T-helper 1 cell treated with Interleukin-12 subunit alpha and Interleukin-12 subunit beta and Interleukin-4 antibody, amounts not matched to agents 30 ng/mL and 1 ng/mL, for 36 hours (primary cell): ENCODE results near the gene PPP1R7. TPM values are rescaled to one million over a fixed set of nuclear protein-coding genes. Genes with fewer than 3 reads are reported as not detected.

Experiments
- intact Hi-C: fragments of 100-400 bp; cut with micrococcal nuclease; formaldehyde crosslinking; loops from one replicate; pipeline ENCODE4 v1.15.1; 2024
- total RNA-seq: library from RNA; stranded (reverse); gene quantifications from 2 replicates; pipeline ENCODE4 v1.2.3, GENCODE V29; 2022

PPP1R7 gene
- total RNA-seq, 1 donor from 2014 or later = 116 TPM

DNA sequence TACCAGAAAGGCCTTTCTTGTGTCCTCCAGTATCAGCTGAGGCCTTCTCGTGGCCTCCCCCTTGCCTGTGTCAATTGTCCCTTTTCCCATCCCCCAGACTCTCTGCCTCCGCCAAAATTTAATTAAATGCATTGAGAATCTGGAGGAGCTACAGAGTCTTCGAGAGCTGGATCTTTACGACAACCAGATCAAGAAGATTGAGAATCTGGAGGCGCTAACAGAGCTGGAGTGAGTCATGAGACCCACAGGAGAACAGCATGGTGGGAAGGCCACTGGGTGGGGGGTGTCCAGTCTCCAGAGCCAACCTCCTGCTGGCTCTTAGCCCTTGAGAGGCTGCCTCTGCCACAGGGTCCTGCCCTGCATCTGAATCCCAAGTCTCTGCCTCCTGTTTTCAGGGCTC is 8.8 kb downstream of the PPP1R7 start:
- intact Hi-C loops = no loop called here

DNA sequence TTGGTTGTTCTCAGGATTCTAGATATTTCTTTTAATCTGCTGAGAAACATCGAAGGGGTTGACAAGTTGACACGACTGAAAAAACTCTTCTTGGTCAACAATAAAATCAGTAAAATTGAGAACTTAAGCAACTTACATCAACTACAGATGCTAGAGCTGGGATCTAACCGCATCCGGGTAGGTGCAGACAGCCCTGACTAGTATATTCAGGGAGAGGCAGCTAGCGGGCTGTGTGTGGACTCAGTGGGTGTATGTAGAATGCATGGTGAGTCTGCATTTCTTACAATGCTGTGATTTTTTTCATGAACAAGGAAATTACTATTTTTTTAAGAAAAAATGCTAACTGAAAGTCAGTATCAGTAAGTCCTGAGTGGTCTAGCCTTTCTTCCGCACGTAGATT is 10.1 kb downstream of the PPP1R7 start:
- intact Hi-C loops = no loop called here

DNA sequence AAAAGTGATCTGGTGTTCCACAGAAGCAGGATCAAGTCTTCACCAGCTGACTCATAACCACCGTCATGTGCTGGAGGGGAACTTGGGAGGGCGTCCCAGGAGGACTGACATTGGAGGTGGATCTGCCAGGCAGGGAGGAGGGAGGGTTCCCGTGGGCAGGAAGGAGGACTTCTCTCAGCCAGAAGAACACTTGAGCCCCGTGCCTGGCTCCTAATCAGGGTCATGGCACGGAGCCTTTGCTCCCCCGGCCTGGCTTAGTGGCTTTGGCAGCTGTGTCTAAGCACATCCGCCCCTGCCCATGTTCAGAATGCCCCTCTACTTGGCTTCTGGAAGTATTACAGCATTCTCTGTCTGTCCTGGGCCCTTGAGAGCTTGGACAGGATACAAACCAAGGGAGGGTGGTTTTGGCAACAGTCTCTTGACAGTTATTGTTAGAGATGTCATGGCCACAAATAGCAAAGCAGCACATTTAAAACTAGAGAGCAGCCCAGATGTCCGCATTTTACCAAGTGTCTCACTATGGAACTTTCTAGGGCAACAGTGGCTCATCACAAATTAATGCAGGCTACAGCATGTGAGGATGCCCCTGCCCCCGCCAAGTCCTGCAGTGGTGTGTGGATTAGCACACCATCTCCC is 11.5 kb downstream of the PPP1R7 start:
- intact Hi-C loops = no loop called here

DNA sequence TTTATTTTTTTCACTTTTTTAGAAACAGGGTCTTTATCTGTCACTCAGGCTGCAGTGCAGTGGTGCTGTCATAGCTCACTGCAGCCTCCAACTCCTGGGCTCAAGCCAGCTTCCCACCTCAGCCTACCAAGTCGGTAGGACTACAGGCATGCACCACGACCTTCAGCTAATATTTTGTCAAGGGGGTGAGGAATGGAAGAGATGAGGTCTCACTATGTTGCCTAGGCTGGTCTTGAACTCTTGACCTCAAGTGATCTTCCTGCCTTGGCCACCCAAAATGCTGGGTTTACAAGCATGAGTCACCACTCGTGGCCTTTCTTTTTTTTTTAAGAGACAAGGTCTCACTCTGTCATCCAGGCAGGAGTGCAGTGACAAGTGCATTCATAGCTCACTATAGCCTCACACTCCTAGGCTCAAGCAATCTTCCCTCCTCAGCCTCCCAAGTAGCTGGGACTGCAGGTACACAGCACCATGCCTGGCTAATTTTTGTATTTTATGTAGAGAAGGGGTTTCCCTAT is 13.4 kb downstream of the PPP1R7 start:
- intact Hi-C loops = no loop called here

DNA sequence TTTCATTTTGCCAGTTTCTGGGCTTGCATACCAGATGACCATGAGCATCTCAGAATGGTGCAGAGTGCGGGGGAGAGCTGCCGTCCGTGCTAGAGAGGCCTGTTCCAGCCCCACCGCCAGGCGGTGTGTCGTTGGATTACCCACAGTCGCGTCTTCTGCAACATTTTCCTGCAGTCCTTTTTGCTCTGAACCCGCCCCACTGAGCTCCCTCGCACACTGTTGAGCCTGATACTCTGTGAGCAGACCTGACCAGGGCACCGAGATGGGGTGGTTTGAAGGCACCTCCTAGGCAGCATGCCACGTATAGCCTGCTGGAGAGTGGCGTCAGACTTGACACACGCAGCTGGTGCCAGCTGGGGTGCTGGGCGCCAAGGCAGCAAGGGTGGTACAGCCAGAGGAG is 18.1 kb downstream of the PPP1R7 start:
- intact Hi-C loops = no loop called here

DNA sequence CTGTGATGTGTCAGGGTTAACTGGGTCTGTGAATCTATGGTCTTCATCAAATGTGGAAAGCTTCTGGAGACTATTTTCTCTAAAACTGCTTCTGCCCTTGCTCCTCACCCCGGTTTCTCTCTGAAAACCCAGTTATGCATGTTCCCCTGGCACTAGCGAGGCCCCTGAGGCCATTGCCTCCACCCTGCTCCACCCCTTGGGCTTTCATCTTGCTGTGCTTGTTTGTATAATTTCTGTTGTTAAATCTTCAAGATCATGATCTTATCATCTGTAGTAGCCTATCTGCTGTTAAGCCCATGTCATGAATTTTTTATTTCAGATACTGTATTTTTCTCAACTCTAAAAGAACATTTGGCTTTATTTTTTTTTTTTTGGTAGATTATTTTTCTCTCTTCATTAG is 23.3 kb downstream of the PPP1R7 start:
- intact Hi-C loops = no loop called here

DNA sequence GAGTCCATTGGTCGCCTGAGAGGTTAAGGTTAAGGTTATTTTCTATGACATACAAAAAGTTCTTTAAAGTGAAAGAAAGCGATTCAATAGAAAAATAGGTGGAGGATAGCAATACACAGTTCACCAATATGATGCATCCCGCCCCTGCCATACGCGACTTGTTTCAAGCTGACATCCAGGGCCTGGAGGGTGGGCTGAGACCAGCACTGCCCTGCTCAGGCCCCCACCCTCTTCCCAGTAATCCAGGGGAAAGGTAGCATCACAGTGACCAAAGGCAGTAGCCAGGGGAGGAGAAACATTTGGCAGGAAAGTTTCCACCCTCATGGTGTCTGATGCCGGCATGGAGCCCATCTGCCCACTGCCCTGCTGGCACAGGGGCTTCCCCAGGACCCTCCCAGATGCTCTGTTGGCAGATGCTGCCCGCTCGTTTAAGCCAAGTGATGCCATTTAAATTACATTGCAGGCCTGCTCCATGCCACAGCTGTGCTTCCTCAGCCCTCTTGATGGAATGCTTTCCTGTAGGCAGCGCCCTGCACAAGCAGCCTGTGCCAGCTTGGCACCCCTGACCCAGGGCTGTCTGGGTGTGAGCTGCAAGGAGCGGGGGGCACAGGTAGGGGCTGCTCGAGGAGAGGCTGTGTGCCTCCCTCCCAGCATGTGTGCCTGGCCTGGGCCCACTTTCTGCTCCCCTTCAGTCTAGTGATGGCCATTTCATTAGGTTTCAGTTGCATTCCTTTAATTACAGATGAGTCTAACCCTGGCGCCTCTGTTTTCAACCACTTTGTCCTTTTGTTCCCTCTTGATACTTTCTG is 27.5 kb downstream of the PPP1R7 start:
- intact Hi-C loops = no loop called here

DNA sequence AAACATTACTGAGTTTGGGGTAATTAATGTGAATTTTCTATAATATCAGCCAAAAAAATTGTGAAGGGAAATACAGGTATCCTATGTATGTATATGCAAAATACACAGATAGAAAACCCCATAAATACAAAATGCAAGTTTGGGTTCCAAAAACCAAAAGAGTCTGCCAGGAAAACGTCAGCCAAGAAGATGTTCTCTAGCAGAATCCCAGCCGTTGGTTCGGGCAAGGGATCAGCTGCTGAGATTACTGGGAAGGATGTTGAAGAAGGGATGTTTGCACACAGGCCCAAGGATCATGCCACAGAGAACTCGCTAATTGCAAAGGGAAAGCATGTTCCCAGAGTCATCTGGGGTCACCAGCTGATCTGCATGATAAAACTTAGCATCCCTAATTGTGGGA is 28.7 kb downstream of the PPP1R7 start:
- intact Hi-C loops = no loop called here

DNA sequence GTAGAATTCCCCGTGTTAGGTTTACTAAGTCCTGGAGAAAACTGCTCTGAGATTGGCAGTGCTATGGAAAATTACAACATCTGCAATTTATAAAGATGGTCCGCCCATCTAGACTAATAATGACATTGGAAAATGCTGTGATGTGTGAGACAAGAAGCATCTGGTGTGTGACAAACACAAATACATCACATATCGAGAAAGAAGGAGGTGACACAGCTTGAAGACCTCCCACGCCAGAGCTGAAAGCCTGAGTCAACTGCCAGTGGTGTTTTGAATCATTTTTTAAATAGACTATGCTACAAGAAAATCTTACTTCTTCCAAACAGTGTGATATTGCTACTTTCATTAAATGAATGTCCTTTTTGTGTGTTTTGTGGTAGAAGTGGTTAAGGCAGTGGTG is 29.6 kb downstream of the PPP1R7 start:
- intact Hi-C loops = no loop called here

DNA sequence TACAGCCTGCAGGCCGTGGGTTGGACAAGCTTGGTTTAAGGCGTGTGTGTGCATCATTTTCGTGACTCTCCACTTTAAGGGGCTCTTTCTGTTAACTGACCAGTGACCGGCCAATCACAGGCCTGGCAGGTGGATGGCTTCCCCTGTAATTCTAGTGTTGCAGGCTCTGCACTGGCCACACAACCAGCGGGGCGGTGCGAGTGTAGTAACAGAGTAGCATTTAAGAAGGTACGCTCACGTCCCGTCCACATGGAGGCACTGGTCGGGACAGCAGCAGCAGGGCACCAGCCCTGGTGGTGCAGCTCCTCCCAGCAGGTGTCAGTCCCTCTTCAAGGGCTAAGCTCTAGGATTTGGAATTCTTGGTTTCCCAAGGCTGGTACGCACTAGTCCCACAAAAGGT is 30.2 kb downstream of the PPP1R7 start:
- intact Hi-C loops = no loop called here

DNA sequence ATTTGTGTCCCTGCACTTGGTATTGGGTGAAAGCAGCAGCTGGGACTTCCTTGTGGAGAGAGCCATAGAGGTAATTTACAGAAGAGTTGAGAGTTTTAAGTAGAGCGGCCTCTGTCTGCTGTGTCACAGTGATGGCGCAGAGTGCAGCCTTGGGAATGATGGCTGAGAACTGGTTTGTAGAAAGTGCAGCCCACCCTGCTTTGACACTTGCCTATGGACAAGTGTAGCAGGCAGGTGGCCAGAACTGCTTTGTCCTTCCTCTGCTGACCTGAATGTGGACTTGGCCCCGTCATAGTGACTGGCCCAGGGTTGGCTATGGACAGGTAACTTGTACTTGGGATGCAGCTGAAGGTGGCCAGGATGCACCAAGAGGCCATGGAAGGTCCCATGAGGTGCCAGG is 31.9 kb downstream of the PPP1R7 start:
- intact Hi-C loops = no loop called here

DNA sequence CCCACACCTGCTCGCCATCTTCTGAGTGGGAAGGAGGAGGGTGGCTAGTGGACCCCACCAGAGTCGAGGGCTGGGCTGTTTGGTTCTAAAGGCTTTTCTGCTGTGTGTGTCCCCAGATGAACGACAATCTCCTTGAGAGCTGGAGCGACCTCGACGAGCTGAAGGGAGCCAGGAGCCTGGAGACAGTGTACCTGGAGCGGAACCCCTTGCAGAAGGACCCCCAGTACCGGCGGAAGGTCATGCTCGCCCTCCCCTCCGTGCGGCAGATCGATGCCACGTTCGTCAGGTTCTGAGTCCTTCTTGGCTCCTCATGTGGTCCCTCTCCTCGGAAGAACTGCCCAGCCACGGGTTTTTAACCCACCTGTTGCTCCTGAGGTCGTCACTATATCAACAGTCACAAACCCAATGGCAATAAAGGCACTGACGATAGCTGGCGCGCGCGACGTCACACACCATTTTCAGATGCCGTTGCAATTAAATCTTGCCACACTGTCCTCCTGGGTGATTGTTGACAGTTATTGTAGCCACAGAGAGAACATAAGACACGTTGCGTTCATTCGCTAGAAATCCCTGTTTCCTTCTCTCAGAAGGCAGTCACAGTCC is 32.4 kb downstream of the PPP1R7 start:
- intact Hi-C loops = no loop called here

DNA sequence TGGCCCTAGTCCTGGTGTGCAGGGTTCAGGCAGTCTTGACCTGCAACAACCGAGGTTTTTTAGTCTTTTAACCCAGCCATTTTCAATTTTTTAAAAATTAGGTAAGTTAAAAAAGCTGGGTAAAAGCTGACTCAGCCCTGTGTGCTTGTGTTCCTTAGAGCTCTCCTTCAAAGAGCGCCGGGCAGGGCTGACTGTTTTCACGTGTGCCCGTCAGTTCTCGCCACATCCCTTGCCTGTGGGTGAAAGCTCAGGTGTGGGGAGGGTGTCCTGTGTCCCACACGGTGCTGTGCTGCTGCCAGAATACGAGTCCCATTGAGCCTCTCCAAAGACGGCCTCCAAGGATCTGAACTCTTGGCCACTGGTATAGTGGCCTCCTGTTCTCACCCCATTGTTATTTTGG is 33.0 kb downstream of the PPP1R7 start:
- intact Hi-C loops = no loop called here

DNA sequence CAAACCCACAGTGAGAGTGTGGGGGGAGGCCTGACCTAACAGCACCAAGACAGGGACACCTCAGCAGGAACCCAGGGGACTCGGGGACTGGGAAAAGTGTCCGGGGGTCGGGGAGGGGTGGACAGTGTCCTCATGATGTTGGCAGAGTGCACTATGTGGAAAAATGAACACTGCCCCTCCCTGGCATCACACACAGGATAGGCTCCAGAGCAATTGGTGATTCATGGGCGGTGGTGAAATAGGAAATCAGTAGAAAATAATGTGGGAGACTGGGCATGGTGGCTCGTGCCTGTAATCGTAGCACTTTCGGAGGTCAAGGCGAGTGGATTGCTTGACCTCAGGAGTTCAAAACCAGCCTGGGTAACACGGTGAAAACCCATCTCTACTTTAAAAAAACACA is 34.6 kb downstream of the PPP1R7 start:
- intact Hi-C loops = no loop called here

DNA sequence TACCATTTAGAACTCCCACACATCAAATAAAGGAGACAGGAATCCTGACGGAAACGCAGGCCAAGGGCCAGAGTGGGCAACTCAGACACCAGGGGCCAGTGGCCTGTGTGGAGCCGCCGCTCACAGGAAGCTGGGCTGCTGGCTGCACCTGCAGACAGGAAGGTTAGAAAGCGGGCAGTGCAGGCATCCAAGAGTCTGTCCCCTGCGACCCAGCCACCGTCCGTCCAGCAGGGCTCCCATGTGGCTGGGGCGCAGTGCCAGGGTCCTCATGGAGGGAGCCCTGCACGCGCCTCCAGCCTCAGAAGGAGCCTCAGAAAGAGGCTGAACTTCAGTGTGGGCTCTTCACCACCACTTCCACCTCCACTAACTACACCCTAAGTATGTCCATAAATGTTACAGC is 35.7 kb downstream of the PPP1R7 start:
- intact Hi-C loops = no loop called here

DNA sequence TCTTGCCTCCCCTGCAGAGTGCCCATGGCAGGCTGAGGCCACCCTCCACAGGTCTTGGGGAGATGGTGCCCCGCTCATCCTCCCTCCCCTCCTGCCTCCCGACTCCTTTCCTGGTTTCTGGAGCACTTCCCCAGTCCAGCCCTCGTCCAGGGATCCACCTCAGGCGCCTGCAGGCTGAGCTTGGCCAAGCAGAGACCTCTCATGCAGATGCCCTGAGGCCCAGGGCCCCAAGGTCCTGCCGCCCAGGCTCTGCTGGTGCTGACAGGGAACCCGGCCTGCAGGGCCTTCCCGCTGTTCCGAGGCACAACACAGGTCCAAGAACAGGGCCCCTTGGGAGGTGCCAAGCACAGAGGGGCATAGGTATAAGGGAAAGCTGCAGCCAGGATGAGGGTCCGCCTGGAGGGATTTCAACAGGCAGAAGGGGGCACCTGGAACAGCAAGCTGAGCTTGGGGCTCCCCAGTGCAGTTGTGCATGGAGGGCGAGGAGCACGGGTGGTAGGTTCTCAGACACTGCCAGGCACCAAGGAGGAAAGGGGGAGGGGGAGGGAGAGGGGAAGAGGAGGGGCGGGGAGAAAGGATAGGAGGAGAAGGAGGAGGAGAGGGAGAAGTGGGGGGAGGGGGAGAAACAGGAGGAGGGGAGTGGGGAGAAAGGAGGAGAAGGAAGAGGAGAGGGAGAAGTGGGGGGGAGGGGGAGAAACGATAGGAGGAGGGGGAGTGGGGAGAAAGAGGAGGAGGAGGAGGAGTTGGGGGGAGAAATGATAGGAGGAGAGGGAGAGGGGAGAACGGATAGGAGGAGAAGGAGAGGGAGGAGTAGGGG is 37.0 kb downstream of the PPP1R7 start:
- intact Hi-C loops = no loop called here

DNA sequence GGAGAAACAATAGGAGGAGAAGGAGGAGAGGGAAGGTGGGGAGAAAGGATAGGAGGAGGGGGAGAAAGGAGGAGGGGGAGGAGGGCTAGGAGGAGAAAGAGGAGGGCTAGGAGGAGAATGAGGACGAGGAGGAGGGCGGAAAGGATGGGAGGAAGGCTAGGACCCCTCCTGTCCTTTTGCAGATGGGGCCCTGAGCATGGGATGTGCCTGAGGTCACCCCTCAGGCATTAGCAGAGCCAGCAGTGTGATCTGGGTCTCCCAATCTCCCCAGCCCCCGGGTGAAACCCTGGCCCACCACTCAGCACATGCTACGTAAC is 37.6 kb downstream of the PPP1R7 start:
- intact Hi-C loops = no loop called here

DNA sequence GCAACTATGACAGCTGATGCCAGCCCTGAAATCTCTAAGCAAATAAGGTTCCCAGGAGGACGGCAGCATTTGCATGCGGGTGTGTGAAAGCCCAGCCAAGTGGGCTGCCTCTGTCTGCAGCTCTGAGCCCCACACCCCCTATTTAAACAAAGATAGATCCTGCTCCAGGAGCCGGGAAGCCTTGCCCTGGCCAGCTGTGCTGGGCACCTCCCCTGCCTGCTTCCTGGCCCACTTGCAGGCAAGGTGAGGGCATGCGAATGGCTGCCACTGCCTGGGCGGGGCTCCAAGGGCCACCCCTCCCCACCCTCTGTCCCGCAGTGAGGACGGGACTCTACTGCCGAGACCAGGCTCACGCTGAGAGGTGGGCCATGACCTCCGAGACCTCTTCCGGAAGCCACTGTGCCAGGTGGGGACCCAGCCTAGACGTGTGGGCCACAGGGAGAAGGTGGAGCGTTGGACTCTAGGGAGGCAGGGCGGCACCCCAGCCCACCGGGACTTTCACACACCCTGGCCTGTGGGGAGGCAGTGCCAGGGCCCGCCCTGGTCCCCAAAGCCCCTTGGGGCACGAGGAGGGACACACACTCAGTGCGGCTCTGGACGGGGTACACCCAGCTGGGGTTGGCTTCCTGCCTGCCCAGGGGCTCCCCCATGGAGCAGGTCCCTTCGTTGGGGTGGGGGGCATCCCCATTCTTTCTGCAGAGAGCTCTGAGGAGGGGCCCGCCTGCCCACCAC is 38.3 kb downstream of the PPP1R7 start, which contains the start of gene ANO7:
Gene ANO7 (plus strand): TSS at position 317 of the 732 bp plus-strand sequence. CDS start 1,387 bp downstream, outside the sequence.
- intact Hi-C loops = no loop called here

DNA sequence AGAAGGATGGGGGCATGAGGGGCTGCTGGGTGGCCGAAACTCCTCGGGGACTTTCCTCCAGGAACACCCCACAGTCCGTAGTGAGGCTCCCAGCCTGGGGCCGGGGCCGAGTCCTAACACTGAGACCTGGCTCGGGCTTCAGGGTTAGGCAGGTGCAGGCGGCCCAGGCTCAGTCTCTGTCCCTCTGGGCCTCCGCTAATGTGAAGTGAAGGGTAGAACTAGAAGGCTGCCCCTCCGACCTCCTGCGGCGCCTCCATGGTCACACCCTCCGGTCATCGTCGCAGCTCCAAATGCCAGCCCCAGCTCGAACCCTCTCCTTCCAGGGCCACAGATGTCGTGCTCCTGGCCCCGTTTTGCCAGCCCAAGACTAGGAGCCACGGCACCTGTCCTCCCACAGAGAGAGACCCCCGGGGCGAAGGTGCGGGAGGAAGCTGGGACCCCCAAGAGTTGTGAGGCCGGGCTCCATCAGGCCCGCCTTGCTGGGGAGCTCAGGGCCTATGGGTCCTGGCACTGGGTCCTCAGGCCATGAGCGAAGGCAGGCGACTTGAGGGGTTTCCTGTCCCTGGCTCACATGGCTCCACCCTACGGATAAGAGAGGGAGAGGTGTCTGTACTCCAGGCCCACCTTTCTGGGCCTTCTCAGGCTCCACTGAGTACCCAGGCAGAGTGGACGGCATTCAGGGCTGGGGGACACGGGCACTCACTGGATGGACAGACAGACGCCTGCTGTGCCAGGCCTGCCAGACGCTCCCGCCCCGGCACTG is 39.0 kb downstream of the PPP1R7 start:
- intact Hi-C loops = no loop called here

DNA sequence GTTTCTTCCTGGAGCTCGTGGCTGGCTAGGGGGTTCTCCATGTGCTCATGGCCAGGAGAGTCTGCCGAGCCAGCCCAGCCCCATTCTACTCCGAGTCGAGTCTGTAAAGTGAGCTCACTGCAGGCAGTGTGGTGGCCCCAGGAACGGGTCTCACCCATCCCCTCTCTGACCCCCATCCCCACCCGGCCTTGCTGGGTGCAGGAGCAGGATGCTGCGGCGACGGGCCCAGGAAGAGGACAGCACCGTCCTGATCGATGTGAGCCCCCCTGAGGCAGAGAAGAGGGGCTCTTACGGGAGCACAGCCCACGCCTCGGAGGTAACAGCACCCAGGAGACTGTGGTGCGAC is 39.6 kb downstream of the PPP1R7 start:
- intact Hi-C loops = no loop called here
